ENCODE data around the gene POTEI. TPM values are rescaled to one million over a fixed set of nuclear protein-coding genes. Genes with fewer than 3 reads are reported as not detected.
"Not testable (repeated sequence)": the region's sequence is repeated elsewhere in the genome, so short reads cannot be mapped to it uniquely, and the experiment has no call there.

Gene POTEI
- total RNA-seq, 2 experiments from 2014 or later, result not detected

DNA sequence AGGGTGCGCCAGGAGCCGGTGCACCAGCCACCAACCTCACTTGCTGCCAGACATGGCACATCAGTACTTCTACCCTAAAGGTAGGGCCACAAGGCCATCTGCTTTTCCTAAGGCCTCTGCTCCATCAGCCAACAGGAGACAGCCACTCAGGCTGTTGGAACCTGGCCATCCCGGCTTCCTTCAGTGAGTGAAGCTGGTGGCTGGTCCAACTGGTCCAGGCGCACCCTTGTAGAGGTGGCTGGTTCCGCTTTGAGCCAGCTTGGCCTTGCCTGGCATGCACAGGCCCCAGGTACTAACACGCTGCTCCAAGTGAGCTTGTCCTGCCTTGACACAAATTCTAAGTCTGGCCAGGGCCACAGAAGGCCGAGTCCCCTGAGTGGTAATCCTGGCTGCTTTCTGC is 58.8 kb downstream of the POTEI start:
- DNase-seq; H3K4me3 Mint-ChIP-seq; CTCF ChIA-PET; H3K27me3 Mint-ChIP-seq; H3K36me3 Mint-ChIP-seq (ENCODE audit: low read depth); H3K27ac Mint-ChIP-seq; H3K9me3 Mint-ChIP-seq; H3K4me1 Mint-ChIP-seq; POLR2A ChIA-PET: not testable (repeated sequence)

DNA sequence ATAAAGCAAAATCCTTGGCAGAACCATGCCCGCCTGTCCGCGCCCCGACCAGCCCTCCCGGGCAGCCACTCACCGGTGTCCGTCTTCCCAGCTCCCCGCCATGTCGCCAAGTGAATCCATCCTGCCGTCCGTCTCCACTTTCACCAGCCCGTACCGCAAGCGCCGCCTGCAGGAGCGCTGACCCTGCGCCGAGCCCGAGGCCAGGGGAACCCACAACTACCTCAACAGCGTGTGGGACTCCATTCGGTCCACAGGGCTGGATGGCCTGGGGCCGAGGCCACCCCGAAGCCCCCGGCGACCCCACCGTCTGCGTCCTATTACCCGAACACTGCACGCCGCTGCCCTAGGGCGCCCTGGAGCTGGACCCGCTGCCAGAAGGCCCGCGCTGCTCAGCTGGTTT is 81.5 kb downstream of the POTEI start:
- peaks cover 17% of the 10 kb centered on the region for H3K27me3 Mint-ChIP-seq
- POLR2A ChIA-PET; H3K4me3 Mint-ChIP-seq; H3K27ac Mint-ChIP-seq; H3K36me3 Mint-ChIP-seq (ENCODE audit: low read depth); H3K9me3 Mint-ChIP-seq; CTCF ChIA-PET; H3K4me1 Mint-ChIP-seq: not testable (repeated sequence)
- peak; percentile 16 for DNase-seq

DNA sequence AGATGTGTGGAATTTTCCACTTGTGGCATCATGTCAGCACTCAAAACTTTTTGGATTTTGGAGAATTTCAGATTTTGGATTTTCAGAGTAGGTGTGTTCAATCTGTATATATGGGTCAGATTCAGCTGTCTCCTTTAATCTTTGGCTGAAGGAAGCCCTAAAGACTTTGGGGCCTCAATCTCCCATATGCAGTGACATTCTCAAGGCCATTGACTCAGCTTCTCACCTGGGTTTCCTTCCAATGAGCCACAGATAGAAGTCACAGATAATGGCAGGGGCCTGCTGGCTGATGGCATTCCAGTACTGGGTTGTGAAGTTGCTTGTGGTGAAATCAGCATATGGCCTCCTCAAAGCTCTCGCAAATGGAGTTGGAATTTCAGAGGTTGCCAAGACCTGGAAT is 90.3 kb downstream of the POTEI start:
- H3K4me1 Mint-ChIP-seq, POLR2A ChIA-PET, CTCF ChIA-PET: not testable (repeated sequence)

DNA sequence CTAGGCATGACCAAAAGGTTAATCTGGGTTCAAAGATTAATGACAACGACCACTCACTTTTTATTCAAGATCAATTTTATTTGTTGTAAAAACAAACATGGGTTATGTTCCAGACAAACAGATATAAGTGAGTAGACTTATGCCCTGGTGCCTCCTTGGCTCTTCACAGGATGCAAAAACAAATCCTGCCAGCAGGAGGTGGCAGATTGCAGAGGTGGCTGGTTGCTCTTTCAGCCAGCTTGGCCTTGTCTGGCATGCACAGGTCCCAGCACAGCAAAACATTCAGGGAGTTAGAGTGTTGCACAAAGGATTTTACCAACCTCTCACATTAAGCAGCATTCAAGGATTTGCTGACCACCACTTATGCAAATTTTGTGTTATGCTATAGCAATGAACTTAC is 92.4 kb downstream of the POTEI start:
- H3K9me3 Mint-ChIP-seq; H3K4me3 Mint-ChIP-seq; CTCF ChIA-PET; H3K36me3 Mint-ChIP-seq (ENCODE audit: low read depth); H3K4me1 Mint-ChIP-seq; H3K27me3 Mint-ChIP-seq; POLR2A ChIA-PET; H3K27ac Mint-ChIP-seq: not testable (repeated sequence)
- peak; percentile 39 for DNase-seq

More for the DNA sequence above, 90.3 kb downstream of the POTEI start:
- not testable (repeated sequence) for H3K36me3 Mint-ChIP-seq (ENCODE audit: low read depth); H3K9me3 Mint-ChIP-seq; H3K27me3 Mint-ChIP-seq; DNase-seq; H3K27ac Mint-ChIP-seq; H3K4me3 Mint-ChIP-seq

Other genes with a start within 250 kb of the POTEI start
- 10 to 100 TPM; 57.7 to 58.9 TPM for gene IMP4, start 166.4 kb downstream of the POTEI start, total RNA-seq
- gene PTPN18, start 153.3 kb downstream of the POTEI start, total RNA-seq, result 10 to 100 TPM; 98.0 to 98.6 TPM
- gene CFC1B, start 11.9 kb upstream of the POTEI start, total RNA-seq, result not detected
- gene CFC1, start 90.2 kb upstream of the POTEI start, total RNA-seq, result not detected
- not detected for gene POTEJ, start 102.1 kb upstream of the POTEI start, total RNA-seq
- gene GPR148, start 219.7 kb upstream of the POTEI start, total RNA-seq, result not detected
- gene AMER3, start 246.2 kb upstream of the POTEI start, total RNA-seq, result not detected

All from activated CD4-positive, alpha-beta memory T cell treated with anti-CD3 and anti-CD28 coated beads, Interleukin-2, amount 10 ng/mL, durations not matched to agents 7 days and 5 days (primary cell).